HEK293 (cell line): ENCODE measurements around the gene TTYH1.

ENCODE experiments used
- CTCF ChIA-PET: fragments of 350-600 bp; formaldehyde crosslinking; extraction: SDS; loops from one replicate; lab custom pipeline; 2021; ENCODE audit warnings: antibody characterized with exemption; lab: Yijun Ruan, JAX
- POLR2A ChIA-PET: fragments of 300-600 bp; formaldehyde crosslinking; extraction: SDS; loops from one replicate; lab custom pipeline; 2020; ENCODE audit warnings: antibody characterized with exemption, inconsistent platforms; lab: Yijun Ruan, JAX
- H3K27ac ChIP-seq: fragments of 200-500 bp; sonication (Bioruptor generic); 2 replicates; pipeline ENCODE4 v1.5.1; 2014; ENCODE audit warnings: low read depth, low read length, control low read depth, inconsistent platforms; ENCODE audit errors: extremely low read depth
- H3K36me3 ChIP-seq, 2 experiments: fragments of 200-500 bp in 1 of 2; sonication (Bioruptor generic) in 1 of 2; 1 replicate in 1 of 2; 2 replicates in 1 of 2; pipeline ENCODE4 v1.5.1; 2014 to 2017; ENCODE audit warnings: inconsistent platforms in 2 of 2, low read length in 2 of 2; ENCODE audit not compliant: control insufficient read depth in 2 of 2, insufficient read depth in 1 of 2
- H3K4me1 ChIP-seq: fragments of 200-500 bp; sonication (Bioruptor generic); 2 replicates; pipeline ENCODE4 v1.5.1; 2014; ENCODE audit warnings: mild to moderate bottlenecking, low read length, inconsistent platforms; ENCODE audit not compliant: control insufficient read depth, insufficient read depth
- H3K4me3 ChIP-seq: 2 replicates; pipeline ENCODE4 v1.5.1; 2011; ENCODE audit warnings: low read depth, mild to moderate bottlenecking, control low read depth, low read length, moderate library complexity
- H3K9me3 ChIP-seq: fragments of 200-500 bp; sonication (Bioruptor generic); 2 replicates; pipeline ENCODE4 v1.5.1; 2014; ENCODE audit warnings: low read depth, low read length, inconsistent platforms; ENCODE audit not compliant: control insufficient read depth, insufficient read depth
- ELK4 ChIP-seq: IDR thresholded peaks from 2 replicates; pipeline ENCODE4 v1.6.1; 2011; ENCODE audit warnings: mild to moderate bottlenecking, low read depth, low read length, borderline replicate concordance
- GLIS2 ChIP-seq: fragments of 450-650 bp; formaldehyde crosslinking; IDR thresholded peaks from 2 replicates; pipeline ENCODE4 v1.5.1; 2016; ENCODE audit warnings: missing biosample characterization, missing genetic modification characterization
- HOXC10 ChIP-seq: sonication (generic); formaldehyde crosslinking; IDR thresholded peaks from 2 replicates; pipeline ENCODE4 v1.8.1; 2023; ENCODE audit warnings: mild to moderate bottlenecking, missing genetic modification reagents
- KLF8 ChIP-seq: fragments of 450-650 bp; formaldehyde crosslinking; IDR thresholded peaks from 2 replicates; pipeline ENCODE4 v1.5.1; 2016; ENCODE audit warnings: missing biosample characterization, missing genetic modification characterization
- KLF9 ChIP-seq: fragments of 450-650 bp; formaldehyde crosslinking; IDR thresholded peaks from 2 replicates; pipeline ENCODE4 v1.5.1; 2016; ENCODE audit warnings: missing biosample characterization, missing genetic modification characterization, low read depth
- OVOL3 ChIP-seq: fragments of 450-650 bp; formaldehyde crosslinking; IDR thresholded peaks from 2 replicates; pipeline ENCODE4 v1.5.1; 2016; ENCODE audit warnings: missing biosample characterization, missing genetic modification characterization
- SCRT2 ChIP-seq: fragments of 450-650 bp; formaldehyde crosslinking; IDR thresholded peaks from 2 replicates; pipeline ENCODE4 v1.5.1; 2016; ENCODE audit warnings: missing biosample characterization, missing genetic modification characterization
- SP3 ChIP-seq: fragments of 450-650 bp; formaldehyde crosslinking; IDR thresholded peaks from 2 replicates; pipeline ENCODE4 v1.5.1; 2016; ENCODE audit warnings: missing biosample characterization, missing genetic modification characterization
- SP7 ChIP-seq: fragments of 450-650 bp; formaldehyde crosslinking; IDR thresholded peaks from 2 replicates; pipeline ENCODE4 v1.5.1; 2016; ENCODE audit warnings: missing biosample characterization, missing genetic modification characterization
- YY2 ChIP-seq: fragments of 450-650 bp; formaldehyde crosslinking; IDR thresholded peaks from 2 replicates; pipeline ENCODE4 v1.5.1; 2016; ENCODE audit warnings: missing biosample characterization, missing genetic modification characterization
- ZBTB11 ChIP-seq: fragments of 450-650 bp; formaldehyde crosslinking; conservative IDR thresholded peaks from 2 replicates; pipeline ENCODE4 v1.5.1; 2016; ENCODE audit warnings: low read depth, missing biosample characterization, missing genetic modification characterization
- ZBTB8A ChIP-seq: fragments of 450-650 bp; formaldehyde crosslinking; IDR thresholded peaks from 2 replicates; pipeline ENCODE4 v1.5.1; 2016; ENCODE audit warnings: missing biosample characterization, missing genetic modification characterization
- ZEB2 ChIP-seq: fragments of 450-650 bp; formaldehyde crosslinking; IDR thresholded peaks from 2 replicates; pipeline ENCODE4 v1.5.1; 2016; ENCODE audit warnings: missing biosample characterization, missing genetic modification characterization
- ZNF18 ChIP-seq: fragments of 450-650 bp; formaldehyde crosslinking; IDR thresholded peaks from 2 replicates; pipeline ENCODE4 v1.5.1; 2016; ENCODE audit warnings: missing biosample characterization, missing genetic modification characterization
- ZNF184 ChIP-seq: fragments of 450-650 bp; IDR thresholded peaks from 2 replicates; pipeline ENCODE4 v1.5.1; 2018; ENCODE audit warnings: missing biosample characterization, mild to moderate bottlenecking, missing genetic modification characterization
- ZNF211 ChIP-seq: fragments of 450-650 bp; formaldehyde crosslinking; IDR thresholded peaks from 2 replicates; pipeline ENCODE4 v1.5.1; 2016; ENCODE audit warnings: low read depth, missing biosample characterization, missing genetic modification characterization
- ZNF354C ChIP-seq: fragments of 450-650 bp; formaldehyde crosslinking; IDR thresholded peaks from 2 replicates; pipeline ENCODE4 v1.5.1; 2016; ENCODE audit warnings: missing biosample characterization, missing genetic modification characterization, low read depth, borderline replicate concordance
- ZNF394 ChIP-seq: fragments of 450-650 bp; formaldehyde crosslinking; IDR thresholded peaks from 2 replicates; pipeline ENCODE4 v1.5.1; 2016; ENCODE audit warnings: missing biosample characterization, missing genetic modification characterization, mild to moderate bottlenecking, moderate library complexity, borderline replicate concordance
- ZNF449 ChIP-seq: fragments of 450-650 bp; formaldehyde crosslinking; IDR thresholded peaks from 2 replicates; pipeline ENCODE4 v1.5.1; 2017; ENCODE audit warnings: missing biosample characterization, mild to moderate bottlenecking, missing genetic modification characterization, moderate library complexity
- ZNF473 ChIP-seq: fragments of 450-650 bp; formaldehyde crosslinking; IDR thresholded peaks from 2 replicates; pipeline ENCODE4 v1.5.1; 2017; ENCODE audit warnings: missing biosample characterization, missing genetic modification characterization
- ZNF544 ChIP-seq: fragments of 450-650 bp; formaldehyde crosslinking; IDR thresholded peaks from 2 replicates; pipeline ENCODE4 v1.5.0; 2017; ENCODE audit warnings: missing biosample characterization, missing genetic modification characterization
- ZNF623 ChIP-seq: fragments of 450-650 bp; formaldehyde crosslinking; IDR thresholded peaks from 2 replicates; pipeline ENCODE4 v1.5.1; 2016; ENCODE audit warnings: missing biosample characterization, missing genetic modification characterization
- ZNF629 ChIP-seq: fragments of 450-650 bp; formaldehyde crosslinking; IDR thresholded peaks from 2 replicates; pipeline ENCODE4 v1.5.1; 2017; ENCODE audit warnings: missing biosample characterization, missing genetic modification characterization
- ZNF639 ChIP-seq: fragments of 450-650 bp; formaldehyde crosslinking; IDR thresholded peaks from 2 replicates; pipeline ENCODE4 v1.5.1; 2016; ENCODE audit warnings: missing biosample characterization, missing genetic modification characterization
- ZNF654 ChIP-seq: fragments of 450-650 bp; formaldehyde crosslinking; IDR thresholded peaks from 2 replicates; pipeline ENCODE4 v1.5.1; 2016; ENCODE audit warnings: low read depth, missing biosample characterization, missing genetic modification characterization
- ZSCAN4 ChIP-seq: fragments of 450-650 bp; formaldehyde crosslinking; IDR thresholded peaks from 2 replicates; pipeline ENCODE4 v1.5.1; 2017; ENCODE audit warnings: missing biosample characterization, missing genetic modification characterization

TTYH1 gene

GRCh38 chr19:54464044-54464629, 48.9 kb downstream of the TTYH1 start (continued):
- TF ChIP-seq ZNF639 (tag by site-specific recombination), result no peak
- peak; percentile 96 for TF ChIP-seq ZBTB8A (tag by site-specific recombination)
- no peak for TF ChIP-seq OVOL3 (tag by site-specific recombination)
- TF ChIP-seq KLF9, result peak; percentile 78; the same call in 1 of the 2 replicates
- peak; percentile 69; the same call in 1 of the 2 replicates for TF ChIP-seq ELK4
- TF ChIP-seq KLF8 (tag by site-specific recombination), result peak; percentile 94
- 0 out of 2 replicates have a peak, but pooled peaks have one; percentile 58 for TF ChIP-seq ZSCAN4
- TF ChIP-seq SP3, result peak; percentile 97
- TF ChIP-seq SP7 (tag by site-specific recombination), result no peak; the same call in none of the 2 replicates
- TF ChIP-seq ZNF394 (tag by site-specific recombination), result 0 out of 2 replicates have a peak, but pooled peaks have one; percentile 28
- TF ChIP-seq HOXC10 (CRISPR knock-in tag), result peak; percentile 76; the same call in 1 of the 2 replicates
- peak; percentile 12; the same call in 1 of the 2 replicates for TF ChIP-seq ZNF629 (tag by site-specific recombination)
- no peak for TF ChIP-seq YY2 (tag by site-specific recombination)
- TF ChIP-seq ZNF473 (tag by site-specific recombination), result no peak

- Histone ChIP-seq H3K4me3 (peak overlapping the region; percentile 90), H3K27ac (peak overlapping the region; percentile 65), H3K4me1 (peaks cover 7% of the 10 kb centered on the region; the same call in 1 of the 2 replicates), H3K9me3 (no peaks in the 10 kb centered on the region), H3K36me3 (peaks cover 10 to 25% of the 10 kb centered on the region in 2 experiments)
- ChIA-PET POLR2A (interaction anchor here (0.5 to 1.6 kb wide), 2 partner anchors 16 to 37 kb away, joined by 4 to 10 read pairs; partner anchors contain the start of gene LENG8), CTCF (no interaction called here)
- TF ChIP-seq ZNF211 (no peak), ZNF623 (tag by site-specific recombination) (peak; percentile 73), GLIS2 (peak; percentile 89), ZEB2 (tag by site-specific recombination) (no peak), ZNF184 (tag by site-specific recombination) (no peak), ZNF654 (tag by site-specific recombination) (no peak), SCRT2 (tag by site-specific recombination) (peak; percentile 40; the same call in 1 of the 2 replicates), ZNF394 (tag by site-specific recombination) (no peak), ZNF544 (tag by site-specific recombination) (no peak), ZNF449 (0 out of 2 replicates have a peak, but pooled peaks have one; percentile 12), ZNF354C (no peak), ZNF18 (tag by site-specific recombination) (no peak), ZBTB11 (tag by site-specific recombination) (peak; percentile 80)
Observed at GRCh38 chr19:54464630-54465425, 49.6 kb downstream of the TTYH1 start.
